Skin epidermis (tissue), 12 donors: ENCODE data around the gene ASTN2.

ENCODE experiments used
- H3K27ac ChIP-seq, 21 experiments: fragments of 200-600 bp; sonication (generic) in 11 of 21; one replicate each; pipeline ENCODE4 v1.5.0; 2020; ENCODE audit warnings: mild to moderate bottlenecking in 3 of 21, inconsistent platforms in 2 of 21, moderate library complexity in 2 of 21
- H3K4me3 ChIP-seq, 7 experiments: fragments of 200-600 bp; sonication (generic) in 2 of 7; one replicate each; pipeline ENCODE4 v1.5.0; 2020; ENCODE audit warnings: inconsistent platforms in 2 of 7, mild to moderate bottlenecking in 2 of 7, moderate library complexity in 1 of 7

ASTN2 gene

GRCh38 chr9:117046666-117047327 is 368.1 kb downstream of the ASTN2 start:
- no peak overlapping the region for H3K4me3 ChIP-seq
- H3K27ac ChIP-seq = no peak overlapping the region

- no peak overlapping the region for H3K27ac ChIP-seq
- H3K4me3 ChIP-seq = no peak overlapping the region
Measured at GRCh38 chr9:117044241-117044640, 370.6 kb downstream of the ASTN2 start.

DNA sequence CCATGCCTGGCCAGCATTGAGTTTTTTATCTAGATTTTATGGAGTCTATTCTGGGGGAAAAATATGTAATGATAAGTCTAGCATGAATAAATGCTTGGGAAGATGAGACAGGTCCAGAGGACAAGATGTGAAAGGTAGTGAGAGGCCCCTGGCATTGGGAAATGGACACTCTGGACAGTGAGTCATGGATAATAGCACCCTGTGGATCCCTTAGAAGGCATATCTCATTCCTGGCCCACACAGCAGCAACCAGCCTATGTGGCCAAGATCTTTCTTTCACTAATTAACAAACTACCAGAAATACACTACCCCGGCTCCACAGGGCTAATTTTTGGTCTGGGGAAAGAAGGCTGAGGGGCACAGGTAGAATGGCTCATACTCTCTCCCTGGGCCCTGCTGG is 371.7 kb downstream of the ASTN2 start:
- Histone ChIP-seq H3K4me3 (no peak overlapping the region), H3K27ac (no peak overlapping the region)

DNA sequence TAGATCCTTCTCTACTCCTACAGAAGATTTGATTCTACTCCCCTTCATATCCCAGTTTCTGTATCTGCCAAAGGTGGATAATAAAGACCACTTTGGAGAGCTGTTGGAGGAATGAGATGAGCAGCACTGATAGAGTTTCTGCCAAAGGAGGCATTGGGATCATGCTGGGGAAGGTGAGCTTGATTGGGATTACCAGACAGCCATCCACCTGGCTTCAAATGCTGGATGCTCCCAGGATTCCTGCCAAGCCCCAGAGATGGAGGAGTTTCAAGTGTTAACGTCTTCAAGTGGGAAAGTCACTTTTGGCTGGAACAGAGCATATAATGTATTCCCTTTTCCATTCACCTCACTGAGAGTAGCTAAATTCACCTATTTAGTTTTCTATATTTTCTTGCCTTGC is 379.3 kb downstream of the ASTN2 start:
- Histone ChIP-seq H3K4me3 (no peak overlapping the region), H3K27ac (no peak overlapping the region)

DNA sequence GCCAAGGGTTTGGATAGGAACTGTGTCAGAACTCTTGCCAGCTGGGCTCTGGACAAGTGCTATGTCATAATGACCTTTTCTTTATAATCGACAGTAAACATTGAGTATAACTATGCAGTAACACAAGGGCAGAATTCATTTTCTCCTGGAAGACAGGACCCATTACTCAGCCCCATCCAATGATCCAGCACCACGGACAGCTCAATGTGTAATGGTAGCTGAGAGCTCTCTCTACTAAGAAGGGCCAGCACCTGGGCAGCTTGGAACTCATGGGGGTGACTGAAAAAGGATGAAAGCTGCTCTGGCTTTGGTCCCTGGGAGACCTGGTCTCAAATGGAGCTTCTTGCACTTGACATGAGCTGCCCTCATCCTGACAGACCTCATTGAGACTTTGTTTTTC is 380.0 kb downstream of the ASTN2 start:
- H3K4me3 ChIP-seq = no peak overlapping the region
- H3K27ac ChIP-seq = no peak overlapping the region

DNA sequence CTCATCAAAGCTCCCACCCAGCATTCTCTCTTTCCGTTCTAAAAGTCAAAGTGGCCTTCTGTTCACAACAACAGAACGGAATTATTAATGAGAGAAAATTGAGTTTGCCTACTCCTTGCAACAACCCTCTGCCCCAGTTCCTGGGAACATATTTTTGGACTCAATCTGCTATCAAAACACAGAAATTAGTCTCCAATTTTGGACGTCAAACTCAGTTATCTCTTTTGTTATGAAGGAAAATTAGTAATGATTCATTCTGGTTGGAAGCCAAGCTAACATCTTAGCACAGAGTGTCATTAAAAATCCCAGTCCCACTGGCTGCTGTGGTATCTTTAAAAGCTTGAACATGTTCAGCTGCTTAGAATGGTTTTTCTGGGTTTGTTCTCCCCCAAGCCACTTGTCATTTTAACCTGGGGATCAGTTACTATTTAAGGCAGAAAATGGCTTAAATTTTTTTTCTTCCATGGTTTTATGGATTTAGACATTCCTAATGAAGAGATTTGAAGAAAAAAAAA is 384.5 kb downstream of the ASTN2 start:
- no peak overlapping the region for H3K27ac ChIP-seq
- H3K4me3 ChIP-seq = no peak overlapping the region

- Histone ChIP-seq H3K27ac (no peak overlapping the region), H3K4me3 (no peak overlapping the region)
Measured at GRCh38 chr9:117029341-117029740, 385.5 kb downstream of the ASTN2 start.

DNA sequence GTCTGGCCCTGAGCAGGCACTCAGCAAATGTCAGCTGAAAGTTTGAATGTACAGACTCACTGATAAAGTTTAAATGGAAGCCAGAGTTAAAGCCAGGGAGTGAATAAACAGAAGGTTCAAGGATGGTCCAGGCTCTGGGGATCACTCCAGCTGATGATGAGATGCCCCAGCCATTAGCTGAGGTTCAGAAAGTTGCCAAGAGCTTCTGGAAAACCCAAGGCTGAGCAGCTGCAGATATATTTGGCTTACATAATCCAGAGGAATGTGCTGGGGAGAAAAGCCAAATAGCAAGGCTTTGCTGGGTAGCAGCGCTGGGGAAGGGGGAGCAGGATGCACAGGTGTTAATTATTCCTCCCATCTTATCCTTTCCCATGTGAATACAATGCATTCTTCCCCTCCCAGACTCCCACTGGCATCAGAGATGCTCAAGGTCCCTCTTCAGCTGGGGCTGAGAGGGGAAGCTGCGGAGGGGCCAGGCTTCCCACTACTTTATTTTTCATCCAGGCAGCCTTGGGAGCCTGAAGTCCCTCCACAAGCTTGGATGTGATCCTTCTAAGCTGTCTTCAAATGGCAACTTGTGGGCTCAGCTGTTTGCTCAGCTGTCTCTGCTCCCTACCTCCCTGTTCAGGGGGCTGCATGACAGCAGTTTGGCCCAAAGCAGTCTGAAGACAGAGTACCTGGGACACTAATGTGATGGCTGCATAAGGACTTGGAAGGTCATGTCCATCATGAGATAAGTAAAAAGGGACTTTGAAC is 386.6 kb downstream of the ASTN2 start:
- Histone ChIP-seq H3K27ac (no peak overlapping the region), H3K4me3 (no peak overlapping the region)

- H3K27ac ChIP-seq = no peak overlapping the region
Measured at GRCh38 chr9:117021906-117022305, 393.0 kb downstream of the ASTN2 start.

DNA sequence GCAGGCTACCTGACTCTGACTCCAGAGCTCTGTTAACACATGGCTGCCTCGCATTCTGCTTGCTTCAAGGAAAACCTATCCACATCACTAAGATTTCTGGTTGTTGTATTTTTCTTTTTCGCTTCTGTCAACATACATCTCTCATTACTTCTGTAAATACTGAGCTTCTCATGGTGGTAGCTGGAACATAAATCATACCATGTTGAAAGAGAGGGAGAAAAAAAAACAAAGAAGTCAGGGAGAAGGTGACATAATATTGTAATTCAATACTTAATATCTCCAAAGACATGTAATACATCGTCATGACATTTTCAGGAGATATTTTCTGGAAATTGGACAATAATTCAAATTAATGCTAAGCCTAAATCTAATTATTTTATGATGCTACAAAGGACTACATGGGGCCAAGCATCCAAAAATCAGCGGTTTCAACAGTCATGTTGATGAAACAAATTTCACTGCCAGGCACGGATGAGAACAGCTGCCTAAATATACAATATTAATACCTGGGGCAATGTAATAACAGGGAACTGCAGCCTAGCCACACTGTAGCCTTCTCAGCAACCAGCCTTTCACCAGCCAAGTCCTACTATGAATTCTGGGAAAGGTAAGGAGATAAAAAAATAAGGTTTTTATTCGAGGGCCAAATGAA is 395.8 kb downstream of the ASTN2 start:
- no peak overlapping the region for H3K4me3 ChIP-seq
- H3K27ac ChIP-seq = no peak overlapping the region

More at GRCh38 chr9:117021906-117022305, 393.0 kb downstream of the ASTN2 start:
- no peak overlapping the region for H3K4me3 ChIP-seq

DNA sequence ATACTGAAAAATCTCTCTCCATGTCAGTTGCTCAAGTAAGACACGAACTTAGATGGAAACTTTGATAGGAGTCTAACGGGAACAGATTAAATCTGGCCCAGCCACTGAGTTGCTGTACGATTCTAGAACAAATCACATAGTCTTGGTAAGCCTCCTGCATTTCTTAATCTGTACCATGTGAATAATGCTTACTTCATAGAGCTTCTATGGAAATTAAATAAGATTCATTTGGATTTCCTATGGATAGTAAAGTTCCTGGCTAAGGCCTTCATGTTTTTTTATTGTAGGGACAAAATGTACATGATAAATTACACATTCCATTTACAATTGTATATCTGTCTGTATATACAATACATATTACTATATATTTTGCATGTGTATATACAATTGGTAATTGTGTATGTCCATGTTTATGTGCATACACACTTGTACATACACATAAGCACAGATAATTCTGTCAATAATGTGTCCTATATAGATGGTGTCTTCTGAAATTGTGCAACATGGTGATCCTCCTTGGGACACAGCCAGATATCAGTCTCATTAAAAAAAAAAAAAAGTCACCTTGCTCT is 397.4 kb downstream of the ASTN2 start:
- no peak overlapping the region for H3K27ac ChIP-seq

GRCh38 chr9:117014061-117014460 is 400.8 kb downstream of the ASTN2 start:
- H3K4me3 ChIP-seq = no peak overlapping the region

More for the DNA sequence above, 397.4 kb downstream of the ASTN2 start:
- no peak overlapping the region for H3K4me3 ChIP-seq

DNA sequence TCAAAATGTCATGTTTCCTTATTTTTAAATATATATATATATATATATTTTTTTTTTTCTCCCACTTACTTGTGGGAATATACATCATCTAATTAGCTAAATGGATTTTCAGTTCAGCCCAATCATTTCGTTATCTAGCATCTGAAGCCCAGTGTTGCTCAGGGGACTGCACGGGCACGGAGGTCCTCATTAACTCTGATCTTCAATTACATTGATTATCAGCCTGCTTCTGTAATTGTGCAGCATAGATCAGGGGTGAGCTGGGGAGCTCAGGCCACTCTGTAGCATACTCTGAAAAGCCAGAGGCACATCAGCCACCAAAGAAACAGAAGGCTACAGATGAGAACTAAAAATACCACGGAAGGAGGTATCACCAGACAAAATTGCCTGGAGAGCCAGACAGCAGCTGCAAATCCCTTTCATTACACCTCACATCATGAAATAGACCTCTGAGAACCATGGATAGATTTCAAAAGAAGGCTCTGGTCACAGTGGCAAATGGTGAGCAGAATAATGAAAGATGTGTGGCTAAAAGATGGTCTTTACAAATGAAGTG is 401.3 kb downstream of the ASTN2 start:
- Histone ChIP-seq H3K27ac (no peak overlapping the region), H3K4me3 (no peak overlapping the region)

More at GRCh38 chr9:117014061-117014460, 400.8 kb downstream of the ASTN2 start:
- H3K27ac ChIP-seq = no peak overlapping the region

DNA sequence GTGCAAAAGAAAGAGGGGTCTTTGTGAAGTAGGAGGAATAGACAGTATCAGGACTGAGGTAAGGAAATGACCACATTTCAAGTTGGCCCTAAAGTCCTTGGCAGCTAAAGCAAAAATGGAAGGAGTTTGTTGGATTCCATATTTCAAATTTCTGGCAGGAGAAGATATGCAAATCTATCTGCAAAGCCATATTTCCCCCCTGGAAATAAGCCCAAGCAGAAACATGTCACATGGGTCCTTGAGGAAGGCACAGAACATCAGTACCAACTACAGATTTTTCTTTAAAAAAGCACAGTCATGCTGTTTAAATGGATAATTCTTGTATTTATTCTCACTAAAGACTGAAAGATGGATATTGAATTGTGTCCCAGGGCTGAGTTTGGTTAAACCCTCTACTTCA is 404.8 kb downstream of the ASTN2 start:
- Histone ChIP-seq H3K4me3 (no peak overlapping the region), H3K27ac (no peak overlapping the region)

- Histone ChIP-seq H3K4me3 (no peak overlapping the region), H3K27ac (no peak overlapping the region)
Measured at GRCh38 chr9:117008876-117009275, 406.0 kb downstream of the ASTN2 start.

DNA sequence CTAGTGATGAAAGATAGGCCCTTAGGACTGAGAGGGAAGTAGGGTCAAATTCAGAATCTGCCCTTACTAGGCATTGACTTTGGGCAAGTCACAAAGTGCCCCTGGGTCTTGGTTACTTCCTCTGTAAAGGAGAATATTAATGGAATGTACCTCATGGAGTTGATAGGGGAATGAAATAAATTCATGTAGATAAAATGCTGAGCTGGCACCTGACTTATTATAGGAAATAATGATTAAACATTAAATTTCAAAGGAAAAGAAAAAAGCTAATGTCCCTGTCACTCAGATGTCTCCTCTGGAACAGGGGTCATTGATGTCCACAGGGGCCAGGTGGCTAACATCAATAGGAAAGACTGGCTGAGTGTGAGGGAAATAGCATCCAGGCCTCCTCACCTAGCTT is 406.4 kb downstream of the ASTN2 start:
- H3K4me3 ChIP-seq = no peak overlapping the region
- H3K27ac ChIP-seq = no peak overlapping the region

- Histone ChIP-seq H3K4me3 (no peak overlapping the region), H3K27ac (no peak overlapping the region)
Measured at GRCh38 chr9:117002686-117003085, 412.2 kb downstream of the ASTN2 start.

DNA sequence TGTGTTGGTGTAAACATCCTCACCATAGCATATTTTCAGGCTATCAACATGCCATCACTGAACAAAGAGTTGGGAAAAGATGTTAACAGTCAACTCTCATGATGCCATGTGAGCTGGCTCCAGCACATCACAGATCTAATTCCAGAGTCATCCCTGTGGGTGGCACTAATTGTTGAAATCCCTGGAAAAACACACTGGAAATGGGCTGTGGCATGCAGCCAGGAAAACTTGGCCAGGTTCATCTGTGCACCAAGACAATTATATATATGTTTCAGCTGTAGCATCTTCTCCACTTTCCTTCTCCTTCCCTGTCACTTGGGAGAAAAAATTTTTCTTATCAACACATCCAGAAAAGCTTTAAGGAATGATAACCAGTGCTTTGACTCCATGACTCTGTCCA is 414.0 kb downstream of the ASTN2 start:
- Histone ChIP-seq H3K4me3 (no peak overlapping the region), H3K27ac (no peak overlapping the region)

GRCh38 chr9:117000196-117000723 is 414.6 kb downstream of the ASTN2 start:
- H3K4me3 ChIP-seq = no peak overlapping the region
- H3K27ac ChIP-seq = no peak overlapping the region

GRCh38 chr9:116998305-116998704 is 416.6 kb downstream of the ASTN2 start:
- Histone ChIP-seq H3K27ac (no peak overlapping the region), H3K4me3 (no peak overlapping the region)
